Hair follicle dermal papilla cell (primary cell): ENCODE results near the gene PCGF3. TPM values are rescaled to one million over a fixed set of nuclear protein-coding genes. Genes with fewer than 3 reads are reported as not detected.

ENCODE experiments used
- total RNA-seq: library from RNA; depleted of rRNA; stranded (reverse); fragments of >200 nt; gene quantifications from 2 replicates; pipeline ENCODE4 v1.2.3, GENCODE V29; 2012

Gene PCGF3
- 41.0 and 44.3 TPM in 2 replicates for total RNA-seq

GRCh38 chr4:705278-706082 is at the start of gene PCGF3:
Gene PCGF3, plus strand, starts transcription at chr4:705832. Its CDS starts 27,849 bp downstream, at chr4:733681.

GRCh38 chr4:674172-675035 is 31.2 kb upstream of the PCGF3 start, which contains the start of the genes ATP5ME and MYL5:
Gene ATP5ME, minus strand, starts transcription at chr4:674276. Its CDS starts 29 bp downstream, at chr4:674247.
Gene MYL5, plus strand, starts transcription at chr4:674542. Its CDS starts 3,485 bp downstream, at chr4:678027.

GRCh38 chr4:688854-689681 is 16.6 kb upstream of the PCGF3 start, which contains the start of gene SLC49A3:
Gene SLC49A3, minus strand, starts transcription at chr4:689151. Its CDS starts 24 bp downstream, at chr4:689127.

Other genes starting within 250 kb of the PCGF3 start
- gene ZNF721, start 206.7 kb upstream of the PCGF3 start, total RNA-seq, result 13.6 and 22.6 TPM in 2 replicates
- 44.3 and 58.4 TPM in 2 replicates for gene PIGG, start 206.6 kb upstream of the PCGF3 start, total RNA-seq
- gene TMEM271, start 129.5 kb upstream of the PCGF3 start, total RNA-seq, result not detected in 2 replicates
- 0.49 TPM in 1 of 2 replicates, not detected in the other for gene PDE6B, start 80.3 kb upstream of the PCGF3 start, total RNA-seq
- gene ATP5ME, start 31.6 kb upstream of the PCGF3 start, total RNA-seq, result 31.9 and 47.2 TPM in 2 replicates
- 19.8 and 21.3 TPM in 2 replicates for gene MYL5, start 31.3 kb upstream of the PCGF3 start, total RNA-seq
- 4.4 and 8.5 TPM in 2 replicates for gene SLC49A3, start 16.7 kb upstream of the PCGF3 start, total RNA-seq
- not detected in 2 replicates for gene CPLX1, start 120.3 kb downstream of the PCGF3 start, total RNA-seq
- 64.0 and 67.3 TPM in 2 replicates for gene GAK, start 226.5 kb downstream of the PCGF3 start, total RNA-seq
- 13.3 and 15.1 TPM in 2 replicates for gene TMEM175, start 226.6 kb downstream of the PCGF3 start, total RNA-seq